GM12878 (cell line): ENCODE data around the gene ZNF391. TPM values are rescaled to one million over a fixed set of nuclear protein-coding genes. Genes with fewer than 3 reads are reported as not detected.

ENCODE experiments used
- ATAC-seq: fragments of 200-7000 bp; cut with Tn5 transposase; 3 replicates; pipeline ENCODE4 v1.9.1; 2020; ENCODE audit warnings: mild to moderate bottlenecking, moderate library complexity
- BruUV-seq: library from RNA; stranded (reverse); fragments of 400-500 nt; replicated peaks from 2 replicates; lab custom pipeline; 2021; lab: Mats Ljungman, UMichigan
- CTCF ChIA-PET: fragments of 300-600 bp; sonication (Branson Sonifier 250); formaldehyde crosslinking; extraction: SDS; loops from one replicate; lab custom pipeline; 2021; ENCODE audit warnings: inconsistent platforms; lab: Yijun Ruan, JAX
- POLR2A ChIA-PET: fragments of 350-600 bp; formaldehyde crosslinking; extraction: SDS; loops from one replicate; lab custom pipeline; 2021; ENCODE audit warnings: inconsistent platforms; lab: Charles Lee
- RAD21 ChIA-PET: fragments of 300-600 bp; sonication (Branson Sonifier 250); formaldehyde crosslinking; loops from one replicate; lab custom pipeline; 2023; ENCODE audit warnings: antibody characterized with exemption; ENCODE audit not compliant: unreplicated experiment; lab: Charles Lee
- SMC1A ChIA-PET: fragments of 300-600 bp; sonication (Branson Sonifier 250); formaldehyde crosslinking; loops from one replicate; lab custom pipeline; 2023; ENCODE audit not compliant: unreplicated experiment, uncharacterized antibody; lab: Charles Lee
- DNase-seq: peaks from one replicate; pipeline ENCODE4 v3.0.0-alpha.2; 2011; ENCODE audit warnings: low read depth, low spot score
- FAIRE-seq: peaks from 3 replicates; lab custom pipeline; 2011; peaks lifted over from hg19 to GRCh38; lab: Jason Lieb, UNC
- H2AFZ ChIP-seq: 2 replicates; pipeline ENCODE4 v1.6.0; 2011; ENCODE audit warnings: low read depth, low read length, control low read depth; ENCODE audit not compliant: control insufficient read depth
- H3K27ac ChIP-seq: 2 replicates; pipeline ENCODE4 v1.5.1; 2011; ENCODE audit warnings: control low read depth; ENCODE audit not compliant: control insufficient read depth, insufficient read depth
- H3K27me3 ChIP-seq, 2 experiments: replicated peaks in 1 of 2; 2 replicates each; pipeline versions ENCODE4 v1.6.0 to v1.6.1; 2011; ENCODE audit warnings: low read length in 1 of 2; ENCODE audit not compliant: control insufficient read depth in 2 of 2, insufficient read depth in 2 of 2
- H3K36me3 ChIP-seq, 2 experiments: 2 replicates each; pipeline ENCODE4 v1.5.1; 2011; ENCODE audit warnings: low read length in 1 of 2; ENCODE audit not compliant: control insufficient read depth in 2 of 2, insufficient read depth in 2 of 2
- H3K4me1 ChIP-seq: 2 replicates; pipeline ENCODE4 v1.6.1; 2011; ENCODE audit warnings: mild to moderate bottlenecking, low read length, moderate library complexity, mixed read lengths; ENCODE audit not compliant: control insufficient read depth, insufficient read depth
- H3K4me2 ChIP-seq: 2 replicates; pipeline ENCODE4 v1.6.0; 2011; ENCODE audit warnings: control low read depth; ENCODE audit not compliant: control insufficient read depth, insufficient read depth
- H3K4me3 ChIP-seq: fragments of 200-600 bp; sonication (generic); 2 replicates; pipeline ENCODE4 v1.5.1; 2016
- H3K79me2 ChIP-seq: 2 replicates; pipeline ENCODE4 v1.6.0; 2011; ENCODE audit warnings: low read length; ENCODE audit not compliant: control insufficient read depth, insufficient read depth
- H3K9ac ChIP-seq: 2 replicates; pipeline ENCODE4 v1.8.0; 2011; ENCODE audit warnings: low read length, control low read depth, mixed read lengths; ENCODE audit not compliant: control insufficient read depth, insufficient read depth
- H3K9me3 ChIP-seq: replicated peaks from 3 replicates; pipeline ENCODE4 v1.5.1; 2011; ENCODE audit warnings: mild to moderate bottlenecking, low read length; ENCODE audit not compliant: control insufficient read depth, insufficient read depth
- H4K20me1 ChIP-seq: 2 replicates; pipeline ENCODE4 v1.6.0; 2011; ENCODE audit not compliant: control insufficient read depth, insufficient read depth
- CHD4 ChIP-seq: fragments of 200-600 bp; sonication (generic); IDR thresholded peaks from 2 replicates; pipeline ENCODE4 v1.6.1; 2016; ENCODE audit warnings: mild to moderate bottlenecking
- EP300 ChIP-seq, 2 experiments: fragments of 150-350 bp in 1 of 2; IDR thresholded peaks; 2 replicates each; pipeline ENCODE4 v1.6.1; 2011 to 2012; ENCODE audit warnings: low read depth in 2 of 2, low read length in 2 of 2, borderline replicate concordance in 1 of 2, improper control_type of control experiment in 1 of 2, inconsistent platforms in 1 of 2; ENCODE audit not compliant: control insufficient read depth in 1 of 2
- HDGF ChIP-seq: fragments of 450-650 bp; IDR thresholded peaks from 2 replicates; pipeline ENCODE4 v1.6.1; 2016; ENCODE audit warnings: antibody characterized with exemption
- MTA3 ChIP-seq: IDR thresholded peaks from 2 replicates; pipeline ENCODE4 v1.6.1; 2012; ENCODE audit warnings: low read length, inconsistent platforms, borderline replicate concordance
- NFIC ChIP-seq: IDR thresholded peaks from 2 replicates; pipeline ENCODE4 v1.6.1; 2012; ENCODE audit warnings: low read depth, mild to moderate bottlenecking, inconsistent platforms, low read length, moderate library complexity
- NFYA ChIP-seq: IDR thresholded peaks from 2 replicates; pipeline ENCODE4 v1.6.1; 2011; ENCODE audit warnings: low read depth, mild to moderate bottlenecking, low read length, improper control_type of control experiment, borderline replicate concordance
- NR2F1 ChIP-seq: fragments of 450-650 bp; conservative IDR thresholded peaks from 2 replicates; pipeline ENCODE4 v1.6.1; 2017; ENCODE audit warnings: mild to moderate bottlenecking
- PRDM15 ChIP-seq: fragments of 450-650 bp; formaldehyde crosslinking; IDR thresholded peaks from 2 replicates; pipeline ENCODE4 v1.4.0; 2020; ENCODE audit warnings: mild to moderate bottlenecking, moderate library complexity
- RAD51 ChIP-seq: fragments of 450-650 bp; IDR thresholded peaks from 2 replicates; pipeline ENCODE4 v1.6.1; 2016; ENCODE audit warnings: moderate library complexity, mild to moderate bottlenecking, inconsistent platforms
- ZBTB40 ChIP-seq: fragments of 450-650 bp; IDR thresholded peaks from 2 replicates; pipeline ENCODE4 v1.6.1; 2016; ENCODE audit warnings: mild to moderate bottlenecking, moderate library complexity, borderline replicate concordance
- ZNF384 ChIP-seq: IDR thresholded peaks from 2 replicates; pipeline ENCODE4 v1.6.1; 2012; ENCODE audit warnings: low read depth, mild to moderate bottlenecking, low read length, improper control_type of control experiment, borderline replicate concordance
- WGBS: methylation state at CpG from one replicate; pipeline ENCODE4 v1.1.6; 2016; ENCODE audit warnings: low lambda C conversion rate; ENCODE audit not compliant: insufficient replicate concordance, insufficient coverage; ENCODE audit errors: missing lambda C conversion rate; 5-methylcytosine and 5-hydroxymethylcytosine counted together
- in situ Hi-C: fragments of 300-500 bp; cut with MboI; formaldehyde crosslinking; loops from 9 replicates; pipeline ENCODE4 v1.14.3; 2018; ENCODE audit warnings: mixed read lengths
- intact Hi-C: fragments of 100-400 bp; cut with micrococcal nuclease; formaldehyde crosslinking; loops from one replicate; pipeline ENCODE4 v1.14.2; 2022; ENCODE audit not compliant: unreplicated experiment
- polyA plus RNA-seq, 11 experiments: library from polyadenylated mRNA; depleted of rRNA in 4 of 11; unstranded in 6 of 11; stranded (reverse) in 5 of 11; fragments of >200 nt; fragmentation: Nextera tagmentation in 4 of 11; fragmentation: Illumina TruSeq in 1 of 11; extraction: Ambion mirVana in 4 of 11; extraction: Trizol in 1 of 11; gene quantifications; 1 replicate in 1 of 11; 2 replicates in 10 of 11; pipeline versions ENCODE4 v1.2.1 to v1.2.3, GENCODE V29; 2011 to 2016; ENCODE audit warnings: inconsistent platforms in 2 of 11, missing spikeins in 2 of 11, low read depth in 1 of 11
- total RNA-seq, 4 experiments: library from RNA; depleted of rRNA in 3 of 4; stranded (reverse); fragments of >200 nt in 3 of 4; fragmentation: Illumina TruSeq in 1 of 4; extraction: Trizol in 1 of 4; gene quantifications; 2 replicates each; pipeline versions ENCODE4 v1.2.1 to v1.2.3, GENCODE V29; 2013 to 2021
- TF ChIP-seq, protein P1 (sequence below): fragments of 450-650 bp; IDR thresholded peaks from 2 replicates; pipeline ENCODE4 v1.6.1; 2014; ENCODE audit warnings: mild to moderate bottlenecking

The ZNF391 gene
- total and polyA plus RNA-seq, 10 of the 15 experiments (the other 5 are each of a cell fraction or from before 2014, with no cell fraction given), result 0.42 to 1.9 (median 1.0) TPM

- ChIA-PET CTCF (no interaction called here), RAD21 (no interaction called here), SMC1A (no interaction called here)
- H4K20me1 ChIP-seq, result no peaks in the 10 kb centered on the region
- ATAC-seq, result no peak
- H3K4me1 ChIP-seq, result no peaks in the 10 kb centered on the region
- H3K27me3 ChIP-seq, result no peaks in the 10 kb centered on the region; a peak in 1 of 4 replicates
- H3K9ac ChIP-seq, result no peak overlapping the region
- no peak overlapping the region for H3K27ac ChIP-seq
- intact Hi-C loops, result no loop called here
- H3K9me3 ChIP-seq, result no peaks in the 10 kb centered on the region; the same call in 1 of the 3 replicates
- in situ Hi-C loops, result no loop called here
- H3K79me2 ChIP-seq, result no peaks in the 10 kb centered on the region
- whole genome bisulfite sequencing, result 100% methylated on average over 3 of the region's 3 CpGs
- no peak overlapping the region for H3K4me3 ChIP-seq
- DNase-seq, result no peak
- no peak for TF ChIP-seq MTA3
- no peak for TF ChIP-seq HDGF
- no peak for TF ChIP-seq NR2F1
- TF ChIP-seq NFYA, result no peak
- no peak for TF ChIP-seq NFIC
- TF ChIP-seq PRDM15 (CRISPR knock-in tag), result no peak
- no peak for TF ChIP-seq EP300 (IDR thresholded peaks at IDR 0.05; ENCODE audit: borderline replicate concordance in 1 of 2, control insufficient read depth in 1 of 2, low read depth in 2 of 2, low read length in 2 of 2)
- no peak for TF ChIP-seq CHD4
- TF ChIP-seq, protein P1, sequence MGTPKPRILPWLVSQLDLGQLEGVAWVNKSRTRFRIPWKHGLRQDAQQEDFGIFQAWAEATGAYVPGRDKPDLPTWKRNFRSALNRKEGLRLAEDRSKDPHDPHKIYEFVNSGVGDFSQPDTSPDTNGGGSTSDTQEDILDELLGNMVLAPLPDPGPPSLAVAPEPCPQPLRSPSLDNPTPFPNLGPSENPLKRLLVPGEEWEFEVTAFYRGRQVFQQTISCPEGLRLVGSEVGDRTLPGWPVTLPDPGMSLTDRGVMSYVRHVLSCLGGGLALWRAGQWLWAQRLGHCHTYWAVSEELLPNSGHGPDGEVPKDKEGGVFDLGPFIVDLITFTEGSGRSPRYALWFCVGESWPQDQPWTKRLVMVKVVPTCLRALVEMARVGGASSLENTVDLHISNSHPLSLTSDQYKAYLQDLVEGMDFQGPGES, result no peak
- no peak for TF ChIP-seq RAD51
- TF ChIP-seq ZBTB40, result no peak
- TF ChIP-seq ZNF384, result no peak
- TF ChIP-seq, all 136 proteins: peak for 0
- FAIRE-seq, result no peak
- BruUV-seq, result no TSS peak
- POLR2A ChIA-PET, result no interaction called here
- Histone ChIP-seq H3K4me2 (no peak overlapping the region), H3K36me3 (no peaks in the 10 kb centered on the region), H2AFZ (no peak overlapping the region)
Measured at GRCh38 chr6:27441001-27441400, 52.4 kb downstream of the ZNF391 start.
